ENCODE results near the gene MUC5AC. TPM values are rescaled to one million over a fixed set of nuclear protein-coding genes. Genes with fewer than 3 reads are reported as not detected.
"Not testable (repeated sequence)": the region's sequence is repeated elsewhere in the genome, so short reads cannot be mapped to it uniquely, and the experiment has no call there.

The MUC5AC gene
- total and polyA plus RNA-seq, 8 donors, result 0.04 to 0.75 (median 0.37) TPM; not detected in 1

- H3K27ac ChIP-seq, result no peak overlapping the region
- intact Hi-C loops (cut with DNase I), result no loop called here
- no peak for ATAC-seq
Measured at GRCh38 chr11:1151366-1152315, 6.1 kb upstream of the MUC5AC start.

DNA sequence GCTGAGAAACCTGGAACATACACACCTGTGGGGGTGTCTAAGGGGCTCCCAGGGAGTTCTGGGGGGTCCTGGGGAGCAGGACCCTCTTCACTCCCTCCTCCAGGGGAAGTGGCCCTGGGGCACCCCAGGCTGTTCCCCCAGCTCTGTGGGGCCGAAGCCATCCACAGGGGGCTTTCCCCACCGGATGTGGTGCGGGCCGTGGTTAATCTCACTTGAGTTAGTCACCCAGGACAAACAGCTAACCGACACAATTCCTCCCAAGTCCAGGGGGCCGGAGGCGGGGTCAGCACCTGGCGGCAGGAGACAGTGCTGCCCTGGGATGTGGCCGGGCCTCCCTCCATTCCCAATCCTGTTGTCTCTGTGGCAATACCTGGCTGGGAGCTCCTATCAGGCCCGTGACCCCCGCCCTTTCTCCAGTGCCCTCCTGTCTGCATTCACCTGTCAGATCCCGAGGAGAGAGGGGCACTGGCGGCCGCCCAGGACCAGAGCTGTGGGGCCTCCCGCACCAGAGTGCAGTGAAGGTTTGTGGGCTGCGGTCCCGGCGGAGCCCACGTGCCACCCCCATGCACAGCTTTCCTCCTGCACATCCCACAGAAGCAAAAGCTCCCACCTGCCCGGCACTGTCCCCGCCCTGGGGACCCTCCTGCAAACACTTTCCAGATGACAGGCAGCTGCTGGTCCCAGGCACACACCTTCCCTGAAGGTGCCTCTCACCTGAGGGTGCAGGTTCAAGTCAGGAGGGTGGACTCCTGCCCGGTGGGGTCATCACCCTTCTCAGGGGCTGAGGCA, 5.2 kb upstream of the MUC5AC start:
- H3K27ac ChIP-seq, result no peak overlapping the region
- DNase-seq (peak in 2 of 4 donors; percentile 22 to 72), ATAC-seq (no peak)
- no peaks in the 10 kb centered on the region for H3K4me1 ChIP-seq
- H3K36me3 ChIP-seq, result no peaks in the 10 kb centered on the region
- TF ChIP-seq, protein P1, sequence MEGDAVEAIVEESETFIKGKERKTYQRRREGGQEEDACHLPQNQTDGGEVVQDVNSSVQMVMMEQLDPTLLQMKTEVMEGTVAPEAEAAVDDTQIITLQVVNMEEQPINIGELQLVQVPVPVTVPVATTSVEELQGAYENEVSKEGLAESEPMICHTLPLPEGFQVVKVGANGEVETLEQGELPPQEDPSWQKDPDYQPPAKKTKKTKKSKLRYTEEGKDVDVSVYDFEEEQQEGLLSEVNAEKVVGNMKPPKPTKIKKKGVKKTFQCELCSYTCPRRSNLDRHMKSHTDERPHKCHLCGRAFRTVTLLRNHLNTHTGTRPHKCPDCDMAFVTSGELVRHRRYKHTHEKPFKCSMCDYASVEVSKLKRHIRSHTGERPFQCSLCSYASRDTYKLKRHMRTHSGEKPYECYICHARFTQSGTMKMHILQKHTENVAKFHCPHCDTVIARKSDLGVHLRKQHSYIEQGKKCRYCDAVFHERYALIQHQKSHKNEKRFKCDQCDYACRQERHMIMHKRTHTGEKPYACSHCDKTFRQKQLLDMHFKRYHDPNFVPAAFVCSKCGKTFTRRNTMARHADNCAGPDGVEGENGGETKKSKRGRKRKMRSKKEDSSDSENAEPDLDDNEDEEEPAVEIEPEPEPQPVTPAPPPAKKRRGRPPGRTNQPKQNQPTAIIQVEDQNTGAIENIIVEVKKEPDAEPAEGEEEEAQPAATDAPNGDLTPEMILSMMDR (IDR thresholded peaks at IDR 0.05), result no peak
- no peak overlapping the region for H3K4me3 ChIP-seq
- intact Hi-C loops (cut with DNase I), result no loop called here
- peaks cover 0 to 42% of the 10 kb centered on the region in 2 donors for H3K27me3 ChIP-seq
- no peaks in the 10 kb centered on the region for H3K9me3 ChIP-seq

More at GRCh38 chr11:1151366-1152315, 6.1 kb upstream of the MUC5AC start:
- no peak overlapping the region for H3K4me3 ChIP-seq
- no peaks in the 10 kb centered on the region for H3K9me3 ChIP-seq
- TF ChIP-seq, protein P1 (IDR thresholded peaks at IDR 0.05), result no peak
- H3K27me3 ChIP-seq, result peaks cover 0 to 38% of the 10 kb centered on the region in 2 donors
- H3K36me3 ChIP-seq, result no peaks in the 10 kb centered on the region
- H3K4me1 ChIP-seq, result no peaks in the 10 kb centered on the region
- peak in 1 of 4 donors; percentile 68 for DNase-seq

DNA sequence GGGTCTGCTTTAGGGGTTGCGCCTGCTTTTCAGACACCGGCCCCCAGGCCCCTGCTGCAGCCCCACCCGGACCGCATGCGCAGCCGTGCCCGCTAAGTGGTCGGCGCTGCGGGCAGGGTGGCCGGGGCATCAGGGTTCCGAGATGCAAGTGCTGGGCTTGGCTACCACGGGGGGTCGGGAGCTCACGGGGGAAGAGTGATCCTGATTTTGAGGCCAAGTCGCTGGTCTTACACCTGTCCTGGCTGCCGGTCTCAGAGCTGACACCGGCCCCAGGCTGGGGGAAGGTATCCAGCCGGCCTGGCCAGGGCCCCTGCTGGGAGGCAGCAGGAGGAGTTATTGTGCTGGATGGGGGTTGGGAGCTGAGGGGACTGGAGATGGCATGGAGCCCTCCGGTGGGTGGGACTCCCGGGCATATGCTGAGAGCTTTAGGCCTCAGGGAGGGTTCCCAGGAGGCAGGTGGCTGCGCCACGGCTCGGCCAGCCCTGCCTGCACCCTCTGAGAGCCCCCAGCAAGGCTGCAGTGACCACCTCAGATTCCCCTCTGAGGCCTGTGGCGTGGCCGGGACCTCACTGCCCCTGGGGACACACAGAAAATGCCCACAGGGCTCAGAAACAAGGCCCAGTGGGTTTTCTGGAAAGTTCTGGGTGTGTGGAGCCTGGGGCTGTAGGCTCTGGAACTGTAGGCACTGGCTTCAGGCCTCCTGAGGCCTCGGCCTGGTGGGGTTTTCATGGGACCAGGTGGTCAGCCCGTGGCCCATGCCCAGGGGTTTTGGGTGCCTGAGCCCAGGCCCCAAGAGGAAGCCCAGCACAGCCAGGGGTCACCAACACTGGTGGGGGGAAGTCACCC, 4.4 kb upstream of the MUC5AC start:
- DNase-seq (peak in 1 of 4 donors; percentile 69), ATAC-seq (no peak)
- no peaks in the 10 kb centered on the region for H3K36me3 ChIP-seq
- no peaks in the 10 kb centered on the region for H3K9me3 ChIP-seq
- TF ChIP-seq, protein P1 (IDR thresholded peaks at IDR 0.05), result no peak
- no peak overlapping the region for H3K27ac ChIP-seq
- no peaks in the 10 kb centered on the region for H3K4me1 ChIP-seq
- intact Hi-C loops (cut with DNase I), result no loop called here
- H3K27me3 ChIP-seq, result peaks cover 0 to 49% of the 10 kb centered on the region in 2 donors
- no peak overlapping the region for H3K4me3 ChIP-seq

GRCh38 chr11:1153951-1154493, 3.7 kb upstream of the MUC5AC start:
- intact Hi-C loops (cut with DNase I), result no loop called here
- ATAC-seq (peak; percentile 80), DNase-seq (peak in 2 of 4 donors; percentile 50 to 78)
- no peak overlapping the region for H3K4me3 ChIP-seq
- no peaks in the 10 kb centered on the region for H3K36me3 ChIP-seq
- H3K27me3 ChIP-seq, result peaks cover 0 to 53% of the 10 kb centered on the region in 2 donors
- TF ChIP-seq, protein P1 (IDR thresholded peaks at IDR 0.05), result no peak
- no peaks in the 10 kb centered on the region for H3K9me3 ChIP-seq
- no peak overlapping the region for H3K27ac ChIP-seq
- H3K4me1 ChIP-seq, result no peaks in the 10 kb centered on the region

GRCh38 chr11:1154656-1155055, 3.1 kb upstream of the MUC5AC start:
- ATAC-seq; intact Hi-C loops (cut with DNase I); H3K36me3 ChIP-seq; H3K4me3 ChIP-seq; H3K4me1 ChIP-seq; DNase-seq; H3K9me3 ChIP-seq; H3K27ac ChIP-seq: not testable (repeated sequence)
- H3K27me3 ChIP-seq, result peaks cover 0 to 53% of the 10 kb centered on the region in 2 donors
